GM19397 (cell line): ENCODE data around the gene SSPN.

ENCODE experiments used
- ATAC-seq: cut with Tn5 transposase; IDR thresholded peaks from one replicate; pipeline ENCODE4 v1.9.1; 2021; ENCODE audit warnings: mild to moderate bottlenecking, moderate library complexity; ENCODE audit not compliant: unreplicated experiment

Gene SSPN

GRCh38 chr12:26255893-26256645 lies 60.7 kb downstream of the SSPN start:
- ATAC-seq, result no peak

GRCh38 chr12:26264215-26264838 lies 69.0 kb downstream of the SSPN start:
- ATAC-seq, result no peak

- ATAC-seq, result no peak
Measured at GRCh38 chr12:26265606-26266005, 70.2 kb downstream of the SSPN start.

- no peak for ATAC-seq
Measured at GRCh38 chr12:26266881-26267280, 71.5 kb downstream of the SSPN start.

- ATAC-seq, result no peak
Measured at GRCh38 chr12:26268841-26269561, 73.6 kb downstream of the SSPN start.

- no peak for ATAC-seq
Measured at GRCh38 chr12:26269562-26270284, 74.3 kb downstream of the SSPN start.

- ATAC-seq, result no peak
Measured at GRCh38 chr12:26271024-26271423, 75.7 kb downstream of the SSPN start.

GRCh38 chr12:26271889-26272492 lies 76.6 kb downstream of the SSPN start:
- ATAC-seq, result no peak

GRCh38 chr12:26272851-26273250 lies 77.5 kb downstream of the SSPN start:
- no peak for ATAC-seq

- ATAC-seq, result no peak
Measured at GRCh38 chr12:26273811-26274210, 78.4 kb downstream of the SSPN start.

GRCh38 chr12:26274441-26275312 lies 79.3 kb downstream of the SSPN start:
- ATAC-seq, result peak; percentile 95

GRCh38 chr12:26275313-26276131 lies 80.1 kb downstream of the SSPN start:
- no peak for ATAC-seq

- no peak for ATAC-seq
Measured at GRCh38 chr12:26276709-26277108, 81.3 kb downstream of the SSPN start.

- ATAC-seq, result no peak
Measured at GRCh38 chr12:26277506-26278246, 82.3 kb downstream of the SSPN start.

- no peak for ATAC-seq
Measured at GRCh38 chr12:26278266-26278665, 82.9 kb downstream of the SSPN start.

GRCh38 chr12:26278666-26279065 lies 83.3 kb downstream of the SSPN start:
- ATAC-seq, result no peak

- no peak for ATAC-seq
Measured at GRCh38 chr12:26279091-26279490, 83.7 kb downstream of the SSPN start.

GRCh38 chr12:26279908-26280307 lies 84.5 kb downstream of the SSPN start:
- no peak for ATAC-seq
